ENCODE results near the gene LUZP1. TPM values are rescaled to one million over a fixed set of nuclear protein-coding genes. Genes with fewer than 3 reads are reported as not detected.

The LUZP1 gene
- total and polyA plus RNA-seq, 4 donors = 2.6 to 9.3 (median 5.1) TPM

DNA sequence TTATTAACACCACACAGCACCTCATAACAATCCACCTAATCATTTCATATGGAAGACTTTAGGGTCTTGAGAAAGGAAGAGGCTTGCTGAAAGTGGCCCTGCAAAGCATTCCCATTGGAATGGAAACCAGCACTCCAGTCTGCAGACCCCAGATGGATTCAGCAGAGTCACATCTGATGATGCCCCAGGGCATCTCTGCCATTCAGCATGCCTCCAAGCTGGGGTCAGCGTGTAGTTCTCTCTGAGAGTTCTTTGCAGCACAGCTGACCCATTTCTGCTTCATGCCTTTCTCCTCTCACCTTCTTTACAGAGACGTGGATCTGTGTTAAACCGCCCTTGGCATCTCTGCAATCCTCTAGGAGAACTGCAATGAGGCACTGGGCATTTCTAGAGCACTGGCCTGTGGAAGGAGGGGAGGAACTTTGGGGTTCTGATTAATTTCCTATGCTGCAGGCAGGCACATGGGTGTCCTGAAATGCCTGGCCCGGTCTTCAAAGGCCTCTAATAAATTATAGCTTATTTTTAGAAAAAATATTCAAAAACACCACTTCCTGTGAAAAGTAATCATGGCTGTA is 2.6 kb upstream of the LUZP1 start (continued):
- TF ChIP-seq EGR1 (IDR thresholded peaks at IDR 0.05; ENCODE audit: low read depth in 2 of 2) = no peak

DNA sequence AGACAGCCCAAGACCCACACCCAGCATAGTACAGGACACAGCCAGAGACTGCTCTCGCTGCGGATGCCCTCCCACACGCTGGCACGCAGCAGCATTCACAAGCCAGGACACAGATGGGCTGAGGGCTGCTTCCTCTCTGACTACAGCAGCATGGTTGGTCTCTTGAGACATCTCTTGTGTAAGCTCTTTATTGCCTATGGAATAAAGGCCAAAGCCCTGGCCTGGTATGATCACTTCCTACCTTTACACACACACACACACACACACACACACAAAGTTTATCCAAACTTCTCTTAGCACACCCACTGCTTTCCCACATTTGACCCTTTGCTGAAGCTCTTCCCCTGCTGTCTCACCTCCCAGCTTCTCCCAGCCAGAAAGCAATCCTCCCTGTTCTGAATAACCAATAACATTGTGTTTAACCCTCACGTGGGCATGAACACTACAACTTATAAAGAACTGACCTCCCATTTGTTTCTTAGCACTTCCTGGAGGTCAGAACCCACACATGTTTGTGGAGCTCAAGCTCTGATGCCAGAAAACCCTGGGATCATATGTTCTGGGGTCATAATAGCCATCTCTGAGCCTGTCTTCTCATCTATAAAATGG is 1.2 kb upstream of the LUZP1 start:
- Histone ChIP-seq H3K27me3 (ENCODE audit: control insufficient read depth in 4 of 4, insufficient read depth in 4 of 4, low read length in 3 of 4) (no peaks in the 10 kb centered on the region), H3K36me3 (ENCODE audit: control insufficient read depth in 4 of 4, insufficient read depth in 3 of 4, low read depth in 1 of 4, low read length in 3 of 4) (no peaks in the 10 kb centered on the region), H3K9me3 (ENCODE audit: control insufficient read depth in 4 of 4, low read length in 3 of 4) (no peaks in the 10 kb centered on the region), H3K4me1 (ENCODE audit: control insufficient read depth in 4 of 4, insufficient read depth in 4 of 4, low read length in 3 of 4) (peaks cover 0 to 8% (median 6%) of the 10 kb centered on the region in 4 donors), H3K4me3 (ENCODE audit: low read depth in 1 of 3, low read length in 3 of 3) (no peak overlapping the region), H3K9ac (ENCODE audit: low read depth in 1 of 2, low read length in 2 of 2) (no peak overlapping the region), H3K27ac (ENCODE audit: low read depth in 1 of 2, low read length in 2 of 2) (no peak overlapping the region)
- WGBS = 74% methylated on average over 5 of the region's 5 CpGs
- no peak for DNase-seq (ENCODE audit: low spot score)
- TF ChIP-seq YY1 (IDR thresholded peaks at IDR 0.05) (no peak), HNF4G (IDR thresholded peaks at IDR 0.05) (no peak), NR2F2 (IDR thresholded peaks at IDR 0.05) (no peak)
- TF ChIP-seq, protein P1, sequence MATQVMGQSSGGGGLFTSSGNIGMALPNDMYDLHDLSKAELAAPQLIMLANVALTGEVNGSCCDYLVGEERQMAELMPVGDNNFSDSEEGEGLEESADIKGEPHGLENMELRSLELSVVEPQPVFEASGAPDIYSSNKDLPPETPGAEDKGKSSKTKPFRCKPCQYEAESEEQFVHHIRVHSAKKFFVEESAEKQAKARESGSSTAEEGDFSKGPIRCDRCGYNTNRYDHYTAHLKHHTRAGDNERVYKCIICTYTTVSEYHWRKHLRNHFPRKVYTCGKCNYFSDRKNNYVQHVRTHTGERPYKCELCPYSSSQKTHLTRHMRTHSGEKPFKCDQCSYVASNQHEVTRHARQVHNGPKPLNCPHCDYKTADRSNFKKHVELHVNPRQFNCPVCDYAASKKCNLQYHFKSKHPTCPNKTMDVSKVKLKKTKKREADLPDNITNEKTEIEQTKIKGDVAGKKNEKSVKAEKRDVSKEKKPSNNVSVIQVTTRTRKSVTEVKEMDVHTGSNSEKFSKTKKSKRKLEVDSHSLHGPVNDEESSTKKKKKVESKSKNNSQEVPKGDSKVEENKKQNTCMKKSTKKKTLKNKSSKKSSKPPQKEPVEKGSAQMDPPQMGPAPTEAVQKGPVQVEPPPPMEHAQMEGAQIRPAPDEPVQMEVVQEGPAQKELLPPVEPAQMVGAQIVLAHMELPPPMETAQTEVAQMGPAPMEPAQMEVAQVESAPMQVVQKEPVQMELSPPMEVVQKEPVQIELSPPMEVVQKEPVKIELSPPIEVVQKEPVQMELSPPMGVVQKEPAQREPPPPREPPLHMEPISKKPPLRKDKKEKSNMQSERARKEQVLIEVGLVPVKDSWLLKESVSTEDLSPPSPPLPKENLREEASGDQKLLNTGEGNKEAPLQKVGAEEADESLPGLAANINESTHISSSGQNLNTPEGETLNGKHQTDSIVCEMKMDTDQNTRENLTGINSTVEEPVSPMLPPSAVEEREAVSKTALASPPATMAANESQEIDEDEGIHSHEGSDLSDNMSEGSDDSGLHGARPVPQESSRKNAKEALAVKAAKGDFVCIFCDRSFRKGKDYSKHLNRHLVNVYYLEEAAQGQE (IDR thresholded peaks at IDR 0.05) = no peak

DNA sequence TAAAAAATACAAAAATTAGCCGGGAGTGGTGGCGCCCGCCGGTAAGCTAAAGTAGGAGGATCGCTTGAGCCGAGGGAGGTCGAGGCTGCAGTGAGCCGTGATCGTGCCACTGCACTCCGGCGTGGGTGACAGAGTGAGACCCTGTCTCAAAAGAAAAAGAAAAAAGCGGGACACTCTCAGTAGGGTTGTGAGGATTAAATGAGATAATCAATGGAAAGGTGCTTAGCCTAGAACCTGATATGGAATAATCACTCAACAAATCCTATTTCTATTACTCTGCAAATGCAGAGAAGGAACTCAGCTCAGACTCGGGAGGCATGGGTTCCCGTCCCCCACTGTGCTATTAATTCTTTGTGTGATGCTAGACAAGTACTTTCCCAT is 529 bp upstream of the LUZP1 start:
- Histone ChIP-seq H3K4me3 (ENCODE audit: low read depth in 1 of 3, low read length in 3 of 3) (peak overlapping the region in 1 of 3 donors; percentile 1), H3K9ac (ENCODE audit: low read depth in 1 of 2, low read length in 2 of 2) (no peak overlapping the region), H3K27me3 (ENCODE audit: control insufficient read depth in 4 of 4, insufficient read depth in 4 of 4, low read length in 3 of 4) (no peaks in the 10 kb centered on the region), H3K4me1 (ENCODE audit: control insufficient read depth in 4 of 4, insufficient read depth in 4 of 4, low read length in 3 of 4) (peaks cover 0 to 8% (median 6%) of the 10 kb centered on the region in 4 donors), H3K36me3 (ENCODE audit: control insufficient read depth in 4 of 4, insufficient read depth in 3 of 4, low read depth in 1 of 4, low read length in 3 of 4) (no peaks in the 10 kb centered on the region), H3K27ac (ENCODE audit: low read depth in 1 of 2, low read length in 2 of 2) (no peak overlapping the region), H3K9me3 (ENCODE audit: control insufficient read depth in 4 of 4, low read length in 3 of 4) (no peaks in the 10 kb centered on the region)
- 61% methylated on average over 14 of the region's 14 CpGs for WGBS
- no peak for DNase-seq (ENCODE audit: low spot score)
- TF ChIP-seq HNF4G (IDR thresholded peaks at IDR 0.05) (no peak), SP1 (IDR thresholded peaks at IDR 0.05) (no peak), RAD21 (IDR thresholded peaks at IDR 0.05) (no peak), NR2F2 (IDR thresholded peaks at IDR 0.05) (no peak), JUND (IDR thresholded peaks at IDR 0.05) (no peak), YY1 (IDR thresholded peaks at IDR 0.05) (no peak), HNF4A (conservative IDR thresholded peaks at IDR 0.05) (no peak), RXRA (IDR thresholded peaks at IDR 0.05) (no peak), GABPA (IDR thresholded peaks at IDR 0.05 in 1 of 2, conservative IDR thresholded peaks at IDR 0.05 in 1 of 2) (no peak), TAF1 (conservative IDR thresholded peaks at IDR 0.05) (no peak), EGR1 (IDR thresholded peaks at IDR 0.05; ENCODE audit: low read depth in 2 of 2) (no peak), FOXA1 (IDR thresholded peaks at IDR 0.05) (no peak), FOXA2 (IDR thresholded peaks at IDR 0.05) (no peak)
- TF ChIP-seq, protein P2, sequence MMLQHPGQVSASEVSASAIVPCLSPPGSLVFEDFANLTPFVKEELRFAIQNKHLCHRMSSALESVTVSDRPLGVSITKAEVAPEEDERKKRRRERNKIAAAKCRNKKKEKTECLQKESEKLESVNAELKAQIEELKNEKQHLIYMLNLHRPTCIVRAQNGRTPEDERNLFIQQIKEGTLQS (IDR thresholded peaks at IDR 0.05) = no peak
- TF ChIP-seq, protein P1 (IDR thresholded peaks at IDR 0.05) = no peak
- TF ChIP-seq, protein P3, sequence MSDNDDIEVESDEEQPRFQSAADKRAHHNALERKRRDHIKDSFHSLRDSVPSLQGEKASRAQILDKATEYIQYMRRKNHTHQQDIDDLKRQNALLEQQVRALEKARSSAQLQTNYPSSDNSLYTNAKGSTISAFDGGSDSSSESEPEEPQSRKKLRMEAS (IDR thresholded peaks at IDR 0.05) = no peak
- TF ChIP-seq, protein P4, sequence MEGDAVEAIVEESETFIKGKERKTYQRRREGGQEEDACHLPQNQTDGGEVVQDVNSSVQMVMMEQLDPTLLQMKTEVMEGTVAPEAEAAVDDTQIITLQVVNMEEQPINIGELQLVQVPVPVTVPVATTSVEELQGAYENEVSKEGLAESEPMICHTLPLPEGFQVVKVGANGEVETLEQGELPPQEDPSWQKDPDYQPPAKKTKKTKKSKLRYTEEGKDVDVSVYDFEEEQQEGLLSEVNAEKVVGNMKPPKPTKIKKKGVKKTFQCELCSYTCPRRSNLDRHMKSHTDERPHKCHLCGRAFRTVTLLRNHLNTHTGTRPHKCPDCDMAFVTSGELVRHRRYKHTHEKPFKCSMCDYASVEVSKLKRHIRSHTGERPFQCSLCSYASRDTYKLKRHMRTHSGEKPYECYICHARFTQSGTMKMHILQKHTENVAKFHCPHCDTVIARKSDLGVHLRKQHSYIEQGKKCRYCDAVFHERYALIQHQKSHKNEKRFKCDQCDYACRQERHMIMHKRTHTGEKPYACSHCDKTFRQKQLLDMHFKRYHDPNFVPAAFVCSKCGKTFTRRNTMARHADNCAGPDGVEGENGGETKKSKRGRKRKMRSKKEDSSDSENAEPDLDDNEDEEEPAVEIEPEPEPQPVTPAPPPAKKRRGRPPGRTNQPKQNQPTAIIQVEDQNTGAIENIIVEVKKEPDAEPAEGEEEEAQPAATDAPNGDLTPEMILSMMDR (IDR thresholded peaks at IDR 0.05; ENCODE audit: low read depth, low read length, missing input control) = no peak
- TF ChIP-seq, protein P5, sequence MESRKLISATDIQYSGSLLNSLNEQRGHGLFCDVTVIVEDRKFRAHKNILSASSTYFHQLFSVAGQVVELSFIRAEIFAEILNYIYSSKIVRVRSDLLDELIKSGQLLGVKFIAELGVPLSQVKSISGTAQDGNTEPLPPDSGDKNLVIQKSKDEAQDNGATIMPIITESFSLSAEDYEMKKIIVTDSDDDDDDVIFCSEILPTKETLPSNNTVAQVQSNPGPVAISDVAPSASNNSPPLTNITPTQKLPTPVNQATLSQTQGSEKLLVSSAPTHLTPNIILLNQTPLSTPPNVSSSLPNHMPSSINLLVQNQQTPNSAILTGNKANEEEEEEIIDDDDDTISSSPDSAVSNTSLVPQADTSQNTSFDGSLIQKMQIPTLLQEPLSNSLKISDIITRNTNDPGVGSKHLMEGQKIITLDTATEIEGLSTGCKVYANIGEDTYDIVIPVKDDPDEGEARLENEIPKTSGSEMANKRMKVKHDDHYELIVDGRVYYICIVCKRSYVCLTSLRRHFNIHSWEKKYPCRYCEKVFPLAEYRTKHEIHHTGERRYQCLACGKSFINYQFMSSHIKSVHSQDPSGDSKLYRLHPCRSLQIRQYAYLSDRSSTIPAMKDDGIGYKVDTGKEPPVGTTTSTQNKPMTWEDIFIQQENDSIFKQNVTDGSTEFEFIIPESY (IDR thresholded peaks at IDR 0.05) = no peak

All from liver (tissue), 9 donors.